SW480 (cell line): ENCODE data around the gene MYO7A.
"Not testable (repeated sequence)": the region's sequence is repeated elsewhere in the genome, so short reads cannot be mapped to it uniquely, and the experiment has no call there.

ENCODE experiments used
- DNase-seq: peaks from one replicate; pipeline ENCODE4 v3.0.0-alpha.2; 2016; ENCODE audit warnings: low spot score

Gene MYO7A

GRCh38 chr11:77093056-77093891, 34.8 kb upstream of the MYO7A start:
- DNase-seq = no peak

GRCh38 chr11:77093987-77094840, 33.8 kb upstream of the MYO7A start:
- no peak for DNase-seq

DNA sequence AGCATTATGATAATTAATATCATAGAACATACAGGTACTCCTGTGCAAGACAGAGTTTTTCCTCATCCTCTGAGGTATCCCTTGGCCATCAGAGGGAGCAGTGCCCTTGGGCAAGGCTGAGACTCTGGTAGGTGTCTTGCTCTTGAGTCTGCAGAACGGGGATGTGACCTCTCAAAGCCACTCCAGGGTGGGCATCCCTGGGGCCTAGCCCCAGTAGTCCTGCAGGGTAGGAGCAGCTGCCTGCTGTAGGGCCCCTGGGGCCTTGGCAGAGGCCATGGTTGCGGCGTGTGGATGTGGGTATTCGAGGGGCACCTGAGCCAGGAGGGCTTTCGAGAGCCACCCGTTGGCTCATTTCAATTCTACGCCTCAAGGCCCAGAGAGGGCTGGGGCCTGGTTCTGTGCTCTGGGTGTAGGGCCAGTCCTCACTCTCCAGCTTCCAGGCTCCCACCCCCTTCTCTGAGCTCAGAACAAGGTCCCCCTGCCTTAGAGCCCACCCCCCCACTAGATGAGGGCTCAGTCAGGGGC, 33.1 kb upstream of the MYO7A start:
- no peak for DNase-seq

DNA sequence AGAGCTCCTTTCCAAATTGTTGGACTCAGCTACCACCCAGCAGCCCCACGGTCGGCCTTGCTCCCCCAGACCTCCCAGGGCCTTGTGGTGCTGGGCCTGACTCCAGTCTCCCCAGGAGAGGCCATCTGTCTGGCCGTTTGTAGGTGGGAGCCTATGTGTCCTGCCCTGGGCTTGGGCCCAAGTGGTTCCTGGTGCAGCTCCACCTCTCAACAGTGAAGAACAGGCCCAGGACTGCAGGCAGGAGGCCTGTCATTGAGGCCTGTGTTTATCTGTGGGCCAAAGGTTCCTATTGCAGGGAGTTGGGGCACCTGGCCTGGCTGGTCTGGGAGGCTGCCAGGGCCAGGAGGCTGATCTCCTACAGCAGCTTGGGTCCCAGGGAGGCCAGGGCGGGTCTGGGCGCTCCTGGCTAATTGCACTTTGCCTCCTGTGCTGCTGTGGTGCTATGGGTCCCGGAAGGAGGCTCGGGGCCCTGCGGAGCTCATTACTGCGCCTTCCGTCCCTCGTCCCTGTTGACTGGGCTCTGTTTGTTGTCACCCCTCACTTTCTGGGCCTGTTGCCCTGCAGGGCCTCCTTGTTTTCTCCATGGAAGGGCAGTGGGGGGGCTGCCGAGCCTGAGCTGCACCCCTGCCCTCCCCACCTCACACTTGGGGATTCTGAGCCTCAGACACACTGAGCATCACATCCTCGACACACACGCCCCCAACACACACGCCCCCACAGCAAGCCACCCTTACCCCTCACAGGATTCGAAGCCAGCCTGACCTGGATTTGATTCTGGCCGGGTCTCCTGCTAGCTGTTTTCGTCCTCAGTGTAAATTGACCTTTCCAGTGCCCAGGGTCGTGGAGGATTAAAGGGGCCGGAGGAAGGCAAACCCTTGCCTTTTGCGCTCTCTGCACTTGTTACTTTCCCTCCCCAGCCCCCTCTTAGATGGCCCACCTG, 32.2 kb upstream of the MYO7A start:
- no peak for DNase-seq

GRCh38 chr11:77096591-77097019, 31.4 kb upstream of the MYO7A start:
- DNase-seq = no peak

DNA sequence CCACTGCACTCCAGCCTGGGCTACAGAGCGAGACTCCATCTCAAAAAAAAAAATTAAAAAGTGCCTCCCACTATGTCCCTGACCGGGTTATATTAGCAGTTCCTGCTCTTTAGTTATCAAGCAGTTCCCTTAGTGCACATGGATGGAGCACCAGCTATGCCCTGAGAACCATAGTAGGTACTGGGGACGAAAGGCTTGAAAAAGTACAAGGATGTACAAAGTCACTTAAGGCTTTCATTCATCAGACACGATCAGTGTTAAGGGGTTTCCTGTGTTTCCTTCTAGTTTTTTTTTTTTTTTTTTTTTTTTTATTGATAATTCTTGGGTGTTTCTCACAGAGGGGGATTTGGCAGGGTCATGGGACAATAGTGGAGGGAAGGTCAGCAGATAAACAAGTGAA, 30.9 kb upstream of the MYO7A start:
- not testable (repeated sequence) for DNase-seq

- no peak for DNase-seq
Observed at GRCh38 chr11:77100166-77101042, 27.6 kb upstream of the MYO7A start.

DNA sequence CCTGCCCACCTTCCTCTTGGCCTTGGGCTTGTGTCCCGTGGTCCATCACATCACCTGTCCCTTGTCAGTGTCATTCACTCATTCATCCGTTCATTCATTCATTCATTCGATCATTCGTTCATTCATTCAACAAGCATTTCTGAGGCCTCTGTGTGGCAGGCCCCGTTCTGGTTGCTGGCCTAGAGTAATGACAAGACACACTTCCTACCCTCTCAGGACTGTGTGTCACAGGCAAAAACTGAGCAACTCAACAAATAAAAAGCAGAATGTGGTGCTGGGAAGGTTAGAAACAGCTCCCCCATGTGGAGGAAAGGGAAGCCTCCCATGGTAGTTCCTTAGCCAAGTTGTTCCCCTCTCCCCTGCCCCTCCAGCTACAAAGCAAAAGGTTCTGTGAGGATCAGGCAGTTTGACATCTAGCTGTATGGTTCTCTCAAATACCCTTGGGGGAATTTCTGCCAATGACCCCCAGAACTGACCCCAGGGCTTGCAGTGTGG, 27.0 kb upstream of the MYO7A start:
- peak; percentile 28 for DNase-seq

GRCh38 chr11:77102246-77103210, 25.5 kb upstream of the MYO7A start, which contains the start of gene OMP:
OMP (plus strand) TSS chr11:77102840; CDS start chr11:77102840, 0 bp downstream.
- DNase-seq = no peak

- no peak for DNase-seq
Observed at GRCh38 chr11:77103319-77103718, 24.7 kb upstream of the MYO7A start.

GRCh38 chr11:77104727-77105126, 23.3 kb upstream of the MYO7A start:
- DNase-seq = no peak

DNA sequence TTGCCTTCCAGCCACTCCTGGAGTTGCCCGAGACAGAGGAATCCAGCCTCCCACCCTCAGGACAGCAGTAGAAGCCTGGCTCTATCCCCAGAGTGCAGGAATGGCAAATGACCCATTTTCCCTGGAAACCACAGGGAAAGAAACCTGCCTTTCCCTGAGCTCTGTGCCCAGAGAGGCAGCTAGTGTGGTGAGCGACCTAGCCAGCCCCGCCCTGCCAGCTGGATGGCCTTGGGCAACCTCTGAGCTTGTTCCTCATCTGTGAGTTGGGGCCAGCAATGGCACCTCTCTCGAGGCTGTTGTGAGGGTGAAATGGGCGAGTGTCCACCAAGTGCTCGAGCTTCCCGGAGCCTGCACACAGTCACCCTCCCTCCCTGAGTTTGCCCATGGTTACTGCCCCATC, 21.7 kb upstream of the MYO7A start:
- DNase-seq = no peak

GRCh38 chr11:77106759-77107158, 21.3 kb upstream of the MYO7A start:
- no peak for DNase-seq

DNA sequence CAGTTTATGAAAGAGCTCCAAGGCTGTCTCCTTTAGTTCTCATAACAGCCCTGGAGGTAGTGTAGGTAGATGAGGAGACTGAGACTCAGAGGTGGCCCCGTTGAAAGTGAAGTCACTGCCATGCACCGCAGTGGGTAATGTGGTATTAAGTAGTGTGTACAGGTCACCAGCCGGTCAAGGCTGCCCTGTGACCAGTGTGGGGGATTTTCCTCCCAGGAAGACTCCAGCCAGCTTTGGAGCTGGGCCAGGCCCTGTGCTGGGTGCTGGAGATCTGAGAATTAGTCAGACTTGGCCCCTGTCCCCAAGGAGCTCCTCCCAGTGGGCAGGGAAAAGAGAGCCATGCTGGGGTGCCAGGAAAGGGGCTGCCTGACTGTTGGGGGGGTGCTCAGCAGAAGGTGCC, 20.1 kb upstream of the MYO7A start:
- peak; percentile 32 for DNase-seq

- DNase-seq = no peak
Observed at GRCh38 chr11:77108436-77108835, 19.6 kb upstream of the MYO7A start.

GRCh38 chr11:77109236-77110019, 18.6 kb upstream of the MYO7A start:
- DNase-seq = no peak

GRCh38 chr11:77110836-77111235, 17.2 kb upstream of the MYO7A start:
- no peak for DNase-seq

GRCh38 chr11:77111277-77111676, 16.8 kb upstream of the MYO7A start:
- DNase-seq = no peak
